Occipital lobe (tissue), 2 donors: ENCODE data around the gene SELENOF. TPM values are rescaled to one million over a fixed set of nuclear protein-coding genes. Genes with fewer than 3 reads are reported as not detected.
"Not testable (repeated sequence)": the region's sequence is repeated elsewhere in the genome, so short reads cannot be mapped to it uniquely, and the experiment has no call there.

ENCODE experiments used
- DNase-seq: peaks from one replicate; lab custom pipeline; 2025; lab: John Stamatoyannopoulos, UW
- total RNA-seq: library from RNA; depleted of rRNA; stranded (reverse); fragments of >200 nt; gene quantifications from one replicate; pipeline ENCODE4 v1.2.3, GENCODE V29; 2014

Gene SELENOF
- total RNA-seq, 1 donor from 2014 or later: 138 TPM

DNA sequence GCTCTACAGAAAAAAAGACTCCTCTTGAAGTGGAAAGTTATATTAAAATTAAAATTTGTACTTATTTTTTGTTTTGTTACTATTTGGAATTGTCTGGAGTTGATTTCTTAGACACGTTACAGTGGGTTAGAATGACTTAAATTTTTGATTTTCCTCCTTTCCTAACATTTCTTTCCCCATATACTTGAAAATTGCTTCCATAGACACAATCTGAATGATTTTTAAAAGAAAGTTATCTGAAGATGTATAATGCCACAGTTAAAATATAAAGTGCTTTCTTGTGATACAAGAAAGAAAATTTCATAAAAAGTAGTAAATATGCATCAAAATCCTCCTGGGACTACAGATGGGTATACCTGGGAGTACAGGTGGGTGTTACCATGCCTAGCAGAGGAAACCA lies 2.8 kb upstream of the SELENOF start:
- no peak for DNase-seq

DNA sequence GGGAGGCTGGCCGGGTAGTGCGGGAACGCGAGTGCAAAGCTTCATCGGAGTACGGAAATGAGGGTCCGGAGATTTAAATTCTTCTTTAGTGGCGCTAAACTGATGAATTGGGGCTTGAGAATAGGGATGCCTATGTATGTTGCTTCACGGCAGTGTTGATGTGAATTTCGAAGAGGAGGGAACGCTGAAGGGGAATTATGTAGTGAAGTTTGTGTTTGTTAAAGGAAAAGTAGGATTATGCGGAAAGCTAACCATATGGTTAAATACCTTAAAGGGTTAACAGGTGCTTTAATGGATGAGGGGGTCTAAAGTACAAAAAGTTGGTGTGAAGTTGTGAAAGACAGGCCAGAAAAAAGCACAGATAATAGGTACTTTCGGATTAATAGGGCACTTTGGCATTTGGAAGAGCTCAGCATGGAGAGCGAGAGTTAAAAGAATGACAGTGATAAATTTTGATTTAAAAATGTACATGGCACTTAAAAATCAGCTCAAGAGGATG lies 1.9 kb upstream of the SELENOF start:
- DNase-seq: no peak

DNA sequence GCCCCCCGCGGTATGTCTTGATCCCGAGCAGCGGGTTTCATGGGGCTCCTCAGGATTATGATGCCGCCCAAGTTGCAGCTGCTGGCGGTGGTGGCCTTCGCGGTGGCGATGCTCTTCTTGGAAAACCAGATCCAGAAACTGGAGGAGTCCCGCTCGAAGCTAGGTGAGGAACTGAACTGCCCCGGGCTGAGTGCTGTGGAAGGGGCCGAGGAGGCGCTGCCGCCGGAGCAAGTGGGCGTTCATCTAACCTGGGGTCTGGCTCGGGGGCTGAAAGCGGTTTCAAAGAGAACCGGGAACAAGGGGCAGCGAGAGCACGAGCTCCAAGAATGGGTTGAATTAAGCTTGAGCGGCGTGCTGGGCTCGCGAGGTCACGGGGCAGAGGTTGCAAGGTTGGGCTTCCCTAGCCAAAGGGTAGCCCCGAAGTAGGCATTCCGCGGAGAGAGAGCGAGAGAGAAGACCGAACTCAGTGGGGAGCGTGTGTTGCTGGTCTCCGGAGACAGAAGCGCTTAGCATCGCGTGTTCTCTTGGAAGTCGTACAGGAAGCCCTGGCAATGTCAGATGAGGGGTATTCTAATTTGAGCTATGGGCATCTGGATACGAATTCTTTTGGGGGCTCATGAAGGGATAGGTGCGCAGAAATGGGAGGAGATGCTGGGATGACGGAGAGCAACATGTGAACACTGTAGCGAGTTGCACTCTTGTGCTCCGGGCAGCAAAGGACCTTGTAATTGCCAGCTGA lies 1.2 kb upstream of the SELENOF start:
- peak; percentile 51 for DNase-seq

DNA sequence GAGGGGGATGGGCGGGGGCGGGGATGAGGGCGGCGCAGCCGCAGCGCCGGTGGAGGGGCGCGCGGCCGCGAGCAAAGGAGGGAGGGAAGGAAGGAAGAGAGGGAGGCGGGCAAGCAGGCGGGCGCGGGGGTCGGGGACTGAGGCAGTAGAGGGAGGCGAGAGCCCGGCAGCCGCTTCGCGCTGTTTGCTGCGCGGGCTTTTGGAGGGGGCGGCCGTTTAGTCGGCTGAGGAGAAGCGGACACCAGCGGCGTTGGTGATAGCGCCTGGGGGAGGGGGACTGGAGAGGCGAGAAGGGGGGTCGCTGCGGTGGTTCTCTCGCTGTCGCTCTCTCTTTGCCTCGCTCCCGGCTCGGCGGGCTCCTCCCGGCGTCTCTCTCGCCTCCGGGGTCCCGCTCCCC lies 673 bp upstream of the SELENOF start, which contains the start of gene HS2ST1:
Gene HS2ST1 (plus strand): TSS at position 35 of the 397 bp plus-strand sequence.
- DNase-seq: no peak

DNA sequence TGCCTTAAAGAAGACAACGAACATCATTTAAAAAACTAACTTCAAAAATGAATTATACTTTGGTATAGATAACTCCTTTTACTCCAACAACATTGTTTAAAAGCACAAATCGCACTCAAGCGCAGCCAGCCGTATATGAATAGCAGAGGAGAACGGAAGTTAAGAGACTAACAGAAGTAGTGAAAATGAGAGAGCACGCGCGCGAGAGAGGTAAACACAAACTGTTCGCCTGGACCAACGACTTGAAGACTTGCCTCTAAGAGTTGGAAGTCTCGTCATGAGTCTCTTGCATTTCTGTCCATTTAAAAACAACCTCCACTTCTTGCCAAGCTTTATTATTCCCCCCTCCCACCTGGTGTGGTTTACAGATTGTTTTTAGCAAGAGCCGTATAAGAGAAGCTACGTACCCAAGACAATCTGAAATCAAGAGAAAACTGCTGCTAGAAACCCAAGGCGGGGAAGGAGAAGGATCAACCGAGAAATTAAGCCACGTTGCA lies 479 bp downstream of the SELENOF start:
- DNase-seq: no peak

DNA sequence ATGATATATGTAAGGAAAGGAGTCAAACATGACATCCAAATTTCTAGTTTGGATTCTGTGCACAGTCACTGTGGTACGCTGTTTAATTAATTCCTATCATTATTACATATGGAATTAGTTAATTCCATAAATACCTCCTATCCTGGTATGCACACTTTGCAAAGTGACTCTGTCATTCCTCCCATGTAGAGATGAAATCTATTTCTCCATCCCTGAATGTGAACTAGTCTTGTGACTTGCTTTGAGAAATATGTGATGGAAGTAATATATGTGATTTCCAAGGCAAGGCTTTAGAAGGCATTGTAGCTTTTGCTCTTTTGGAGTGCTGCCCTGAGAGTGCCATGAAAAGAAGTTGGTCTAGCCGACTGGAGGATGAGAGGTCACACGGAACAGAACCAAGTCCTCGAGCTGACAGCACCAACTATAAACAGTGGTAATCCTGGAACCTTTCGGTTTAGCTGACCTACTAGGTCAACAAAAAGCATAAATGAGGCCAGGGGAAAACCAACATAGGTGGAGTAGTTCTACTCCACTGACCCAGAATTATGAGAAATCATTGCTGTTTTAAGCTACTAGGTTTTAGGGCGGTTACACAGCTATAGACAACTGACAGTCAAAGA lies 1.5 kb downstream of the SELENOF start:
- no peak for DNase-seq

DNA sequence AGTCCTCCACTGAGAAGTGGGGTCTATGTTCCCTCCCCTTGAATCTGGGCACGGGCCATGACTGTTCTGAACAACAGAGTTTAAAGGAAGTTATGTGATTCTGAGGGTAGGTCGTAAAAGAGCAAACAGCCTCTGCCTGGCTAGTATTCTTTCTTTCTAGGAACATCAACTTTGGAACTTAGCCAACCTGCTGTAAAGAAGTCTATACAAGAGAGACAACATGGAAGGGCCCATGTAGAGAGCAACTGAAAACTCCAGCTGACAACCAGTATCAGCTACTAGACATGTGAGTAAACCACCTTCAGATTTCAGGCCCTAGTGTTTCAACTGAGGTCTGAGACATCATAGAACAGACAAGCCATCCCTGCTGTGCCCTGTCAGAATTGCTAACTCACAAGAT lies 7.5 kb downstream of the SELENOF start:
- DNase-seq: no peak

DNA sequence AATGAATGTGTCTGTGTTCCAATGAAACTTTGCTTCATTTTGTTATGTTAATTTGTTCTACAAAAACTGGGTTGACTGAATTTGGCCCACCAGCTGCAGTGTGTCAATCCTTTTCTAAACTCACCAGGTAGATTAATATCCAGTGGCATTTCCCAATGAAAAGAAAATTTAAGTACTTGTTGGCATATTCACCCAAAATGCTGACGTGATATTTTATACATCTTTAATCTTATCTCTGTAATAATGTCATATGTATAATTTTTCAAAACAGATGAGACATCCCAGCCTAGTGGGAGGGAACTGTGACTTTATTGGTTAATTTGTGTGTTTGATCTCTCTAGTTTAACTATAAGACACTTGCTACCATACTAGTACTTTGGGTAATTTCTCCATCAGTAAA lies 8.1 kb downstream of the SELENOF start:
- no peak for DNase-seq

DNA sequence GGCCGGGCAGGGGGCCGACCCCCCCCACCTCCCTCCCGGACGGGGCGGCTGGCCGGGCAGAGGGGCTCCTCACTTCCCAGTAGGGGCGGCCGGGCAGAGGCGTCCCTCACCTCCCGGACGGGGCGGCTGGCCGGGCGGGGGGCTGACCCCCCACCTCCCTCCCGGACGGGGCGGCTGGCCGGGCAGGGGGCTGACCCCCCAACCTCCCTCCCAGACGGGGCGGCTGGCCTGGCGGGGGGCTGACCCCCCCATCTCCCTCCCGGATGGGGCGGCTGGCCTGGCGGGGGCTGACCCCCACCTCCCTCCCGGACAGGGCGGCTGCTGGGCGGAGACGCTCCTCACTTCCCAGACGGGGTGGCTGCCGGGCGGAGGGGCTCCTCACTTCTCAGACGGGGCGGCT lies 14.5 kb downstream of the SELENOF start:
- not testable (repeated sequence) for DNase-seq

DNA sequence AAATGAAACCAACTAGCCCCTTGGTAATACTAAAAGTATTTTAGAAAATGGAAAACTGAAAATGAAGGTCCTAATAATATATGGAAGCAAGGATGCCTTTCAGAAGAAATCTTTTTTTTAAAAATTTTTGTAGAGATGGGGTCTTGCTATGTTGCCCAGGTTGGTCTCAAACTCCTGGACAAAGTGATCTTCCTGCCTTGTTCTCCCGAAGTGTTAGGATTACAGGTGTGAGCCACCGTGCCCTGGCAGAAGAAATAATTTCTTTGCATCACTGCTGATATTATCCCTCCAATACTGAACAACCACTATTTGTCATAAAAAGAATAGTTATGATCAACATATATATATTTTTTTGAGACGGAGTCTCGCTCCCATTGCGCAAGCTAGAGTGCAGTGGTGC lies 25.6 kb downstream of the SELENOF start:
- DNase-seq: no peak

DNA sequence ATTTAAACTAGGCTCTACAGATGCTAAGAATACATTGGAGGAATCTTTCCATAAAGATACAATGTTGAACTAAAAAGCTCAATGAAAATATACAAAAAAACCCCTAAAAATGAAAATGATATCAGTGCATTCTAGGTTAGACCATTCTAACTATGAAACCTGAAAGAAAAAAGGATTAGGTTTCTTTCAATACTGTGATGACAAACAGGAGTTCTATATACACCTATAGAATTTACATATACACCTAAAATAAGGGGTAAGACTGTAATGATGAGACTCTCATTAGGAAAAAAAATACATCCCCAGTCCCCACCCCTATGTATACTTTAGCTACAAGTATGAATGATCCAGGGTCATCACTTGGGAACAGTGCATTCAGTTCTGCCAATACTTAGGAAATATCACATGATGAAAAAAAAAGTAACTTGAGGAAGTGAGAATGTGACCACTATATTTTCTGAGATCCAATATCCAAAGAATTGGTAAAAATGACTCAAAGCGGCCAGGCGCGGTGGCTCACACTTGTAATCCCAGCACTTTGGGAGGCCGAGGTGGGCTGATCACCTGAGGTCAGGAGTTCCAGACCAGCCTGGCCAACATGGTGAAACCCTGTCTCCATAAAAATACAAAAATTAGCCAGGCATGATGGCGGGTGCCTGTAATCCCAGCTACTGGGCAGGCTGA lies 26.3 kb downstream of the SELENOF start:
- DNase-seq: no peak

DNA sequence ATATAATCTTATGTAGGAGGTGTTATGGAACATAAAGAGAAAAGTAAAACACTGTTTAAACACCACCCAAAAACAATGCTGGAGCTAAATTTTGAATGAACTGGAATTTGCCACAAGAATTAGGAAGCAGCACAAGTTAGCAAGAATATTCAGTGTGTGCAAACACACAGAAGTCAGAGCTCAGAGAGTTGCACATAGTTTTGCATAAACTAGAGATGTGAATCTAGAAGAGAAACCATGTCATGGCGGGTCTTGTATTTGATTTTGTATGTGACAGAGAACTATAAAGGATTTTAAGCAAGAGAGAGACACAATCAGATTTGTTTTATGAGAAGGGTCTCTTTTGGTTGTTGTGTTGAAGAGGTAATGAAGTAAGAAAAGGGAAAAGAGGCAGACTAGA lies 38.2 kb downstream of the SELENOF start:
- no peak for DNase-seq

DNA sequence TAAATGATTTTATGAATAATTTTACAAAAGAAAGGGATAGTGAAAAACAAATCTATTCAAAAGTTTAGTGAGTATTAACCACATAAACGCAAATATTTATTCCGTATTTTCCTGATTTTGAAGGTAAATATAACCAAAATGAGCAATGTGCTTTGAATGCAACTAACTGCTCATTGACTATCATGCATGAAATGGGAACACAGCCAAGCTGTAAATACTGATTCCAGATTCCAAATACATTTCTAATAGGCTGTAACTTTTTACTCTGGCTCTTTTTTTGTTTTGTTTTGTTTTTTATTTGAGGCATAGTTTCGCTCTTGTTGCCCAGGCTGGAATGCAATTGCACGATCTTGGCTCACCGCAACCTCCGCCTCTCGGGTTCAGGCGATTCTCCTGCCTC lies 41.8 kb downstream of the SELENOF start:
- no peak for DNase-seq

DNA sequence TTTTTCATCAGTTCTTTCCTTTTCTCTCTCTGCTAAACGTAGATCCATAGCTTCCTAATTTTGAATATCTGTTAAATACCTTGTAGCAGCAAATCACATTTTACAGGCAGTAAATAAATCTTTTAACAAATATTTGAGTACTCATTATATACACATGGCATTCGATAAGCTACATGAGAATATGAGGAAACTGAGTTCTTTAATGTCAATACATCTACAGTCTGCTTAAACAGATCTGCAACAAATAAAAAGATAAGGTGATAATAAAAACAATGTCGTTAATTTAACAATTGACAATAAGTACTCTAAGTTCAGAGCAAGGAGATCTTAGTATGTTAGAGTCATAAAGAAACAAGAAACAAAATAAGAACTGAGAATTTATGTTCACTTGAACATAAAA lies 42.9 kb downstream of the SELENOF start:
- no peak for DNase-seq

DNA sequence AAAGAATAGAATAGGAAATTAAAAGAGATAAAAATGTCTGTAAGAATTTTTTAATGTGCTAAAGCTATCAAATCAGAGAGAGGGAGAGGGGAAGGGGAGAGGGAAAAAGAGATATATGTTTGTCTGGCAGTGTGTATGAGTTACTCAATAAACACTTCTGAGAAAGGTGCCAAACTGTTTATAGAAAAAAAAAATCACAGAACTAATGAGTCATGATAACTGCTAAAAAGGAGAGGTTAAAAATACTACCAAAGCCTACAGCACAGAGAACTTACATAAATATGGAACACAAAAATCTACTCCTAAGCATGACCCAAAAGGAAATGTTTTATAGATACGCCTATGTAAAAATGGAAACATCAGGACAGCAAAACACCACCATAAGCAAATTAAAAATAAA lies 45.4 kb downstream of the SELENOF start:
- DNase-seq: no peak

DNA sequence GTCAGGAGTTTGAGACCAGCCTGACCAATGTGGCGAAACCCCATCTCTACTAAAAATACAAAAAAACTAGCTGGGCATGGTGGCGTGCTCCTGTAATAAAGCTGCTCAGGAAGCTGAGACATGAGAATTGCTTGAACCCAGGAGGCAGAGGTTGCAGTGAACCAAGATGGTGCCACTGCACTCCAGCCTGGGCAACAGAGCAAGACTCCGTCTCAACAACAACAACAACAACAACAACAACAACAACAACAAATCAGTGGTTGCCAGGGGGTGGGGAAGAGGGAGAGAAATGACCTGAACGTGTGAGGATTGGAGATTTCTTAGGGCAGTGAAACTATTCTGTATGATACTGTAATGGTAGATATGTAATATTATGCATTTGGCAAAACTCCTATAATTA lies 46.6 kb downstream of the SELENOF start:
- DNase-seq: not testable (repeated sequence)

DNA sequence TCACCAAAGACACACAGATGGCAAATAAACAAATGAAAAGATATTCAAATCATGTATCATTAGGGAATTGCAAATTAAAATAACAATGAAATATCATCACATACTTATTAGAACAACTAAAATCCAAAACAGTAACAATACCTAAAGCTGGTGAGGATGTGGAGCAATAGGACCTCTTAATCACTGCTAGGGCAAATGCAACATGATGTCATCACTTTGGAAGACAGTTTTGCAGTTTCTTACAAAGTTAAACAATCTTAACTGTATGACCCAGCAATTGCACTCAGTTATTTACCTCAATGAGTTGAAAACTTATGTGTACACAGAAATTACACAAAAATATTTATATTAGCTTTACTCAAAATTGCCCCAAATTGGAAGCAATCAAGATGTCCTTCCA lies 47.3 kb downstream of the SELENOF start:
- DNase-seq: no peak

DNA sequence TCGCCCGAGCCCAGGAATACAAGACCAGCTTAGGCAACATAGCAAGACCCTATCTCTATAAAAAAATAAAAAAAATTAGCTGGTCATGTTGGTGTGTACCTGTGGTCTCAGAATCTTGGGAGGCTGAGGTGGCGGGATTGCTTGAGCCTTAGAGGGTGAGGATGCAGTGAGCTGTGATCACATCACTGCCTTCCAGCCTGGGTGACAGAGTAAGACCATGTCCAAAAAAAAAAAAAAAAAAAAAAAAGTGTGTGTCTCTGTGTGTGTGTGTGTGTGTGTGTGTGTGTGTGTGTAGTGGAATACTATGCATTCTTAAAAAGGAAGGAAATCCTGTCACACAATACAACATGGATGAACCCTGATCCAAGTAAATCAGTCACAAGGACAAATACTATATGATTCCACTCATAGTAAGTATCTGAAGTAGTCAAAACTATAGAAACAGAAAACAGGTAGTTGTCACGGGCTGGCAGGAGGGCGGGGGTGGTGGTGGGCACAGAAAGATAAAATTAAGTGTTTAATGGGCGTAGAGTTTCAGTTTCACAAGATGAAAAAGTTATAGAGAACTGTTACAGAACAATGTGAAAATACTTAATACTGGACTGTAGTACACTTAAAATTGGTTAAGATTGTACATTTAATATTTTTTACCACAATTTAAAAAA lies 47.8 kb downstream of the SELENOF start:
- DNase-seq: no peak

DNA sequence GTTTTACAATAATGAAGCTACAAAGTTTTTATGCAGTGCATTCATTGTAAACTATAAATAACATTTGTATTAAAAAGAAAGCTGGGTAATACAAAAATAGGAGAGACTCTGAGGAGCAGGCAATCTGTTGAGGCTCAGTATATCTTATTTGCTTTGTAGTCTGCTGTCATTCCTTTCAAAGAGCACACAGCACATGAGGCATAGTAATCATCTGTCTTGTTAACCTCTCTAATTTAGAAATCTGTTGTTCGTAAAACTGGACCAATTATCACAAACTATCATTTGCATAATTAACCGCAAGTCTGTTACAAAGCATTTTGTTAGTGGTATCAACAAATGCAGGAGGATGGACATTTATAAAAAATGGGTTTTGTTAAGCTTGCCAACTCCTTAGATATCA lies 51.0 kb downstream of the SELENOF start:
- DNase-seq: no peak

DNA sequence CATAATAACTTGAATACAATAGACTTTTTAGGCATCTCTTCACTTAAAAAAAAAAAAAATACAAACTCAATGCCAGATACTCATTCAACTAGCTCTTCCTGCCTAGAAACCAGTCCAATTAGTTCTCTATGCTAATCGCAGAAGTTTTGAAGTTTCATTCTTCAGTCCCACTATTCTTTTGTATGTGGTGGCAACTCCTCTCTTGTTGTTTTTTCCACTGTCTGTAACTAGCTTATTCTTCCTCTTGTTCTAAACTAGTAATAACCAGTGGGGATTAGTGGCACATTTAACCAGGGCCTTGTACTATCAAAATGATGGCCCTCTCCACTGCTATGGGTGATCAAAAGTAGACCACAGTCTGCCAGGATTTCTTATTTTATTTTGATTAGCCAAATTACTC lies 52.5 kb downstream of the SELENOF start:
- DNase-seq: no peak

DNA sequence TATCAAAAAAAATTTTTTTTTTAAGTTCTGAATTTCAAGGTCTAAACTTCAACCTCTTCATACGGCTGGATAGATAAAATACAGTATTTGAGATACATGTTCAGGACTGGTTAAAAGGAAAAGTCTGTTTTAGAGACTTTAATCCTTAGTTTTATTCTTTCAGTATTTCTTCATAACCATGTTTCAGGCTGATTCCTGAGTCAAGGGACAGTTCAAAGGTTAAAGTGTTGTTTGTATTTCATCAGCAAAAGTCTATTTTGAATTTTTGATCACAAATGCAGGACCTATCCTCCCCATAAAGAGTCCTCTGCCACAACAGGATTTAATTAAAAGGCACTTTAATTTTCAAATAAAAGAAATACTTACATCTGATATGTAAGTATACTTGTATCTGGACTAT lies 53.5 kb downstream of the SELENOF start:
- DNase-seq: no peak

DNA sequence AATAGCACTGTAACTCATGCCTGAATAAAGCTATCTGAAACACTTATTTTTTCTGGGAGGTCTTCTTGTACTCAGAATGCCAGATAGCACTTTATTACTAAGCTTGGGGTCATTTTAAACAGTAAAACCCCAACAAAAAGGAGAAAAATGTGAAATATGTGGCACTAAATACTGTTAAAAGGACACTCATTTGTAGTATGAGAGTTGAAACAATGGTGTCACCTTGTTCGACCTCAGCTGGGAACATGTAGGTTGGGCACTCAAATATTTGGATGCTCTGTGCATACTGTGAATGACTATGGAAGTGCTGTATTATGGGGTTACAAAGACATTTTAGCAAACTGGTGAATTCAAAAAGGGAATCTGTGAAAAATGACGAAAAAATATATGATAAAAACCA lies 53.9 kb downstream of the SELENOF start:
- no peak for DNase-seq
